ENCODE measurements around the gene DENND6B. TPM values are rescaled to one million over a fixed set of nuclear protein-coding genes. Genes with fewer than 3 reads are reported as not detected.

DENND6B gene
- total and polyA plus RNA-seq, 3 experiments from 2014 or later, result 0.67 to 4.3 (median 3.9) TPM

GRCh38 chr22:50307890-50308596, 18.8 kb downstream of the DENND6B start:
- Histone ChIP-seq H3K9me3 (ENCODE audit: low read length) (no peaks in the 10 kb centered on the region), H3K4me3 (ENCODE audit: low read length) (no peak overlapping the region), H3K27me3 (ENCODE audit: insufficient read depth, low read length, poor library complexity, severe bottlenecking) (peaks cover 9% of the 10 kb centered on the region), H3K4me1 (ENCODE audit: insufficient read depth, low read length) (no peaks in the 10 kb centered on the region), H3K36me3 (ENCODE audit: insufficient read depth, low read length) (no peaks in the 10 kb centered on the region), H3K27ac (ENCODE audit: low read depth, low read length) (no peak overlapping the region)
- no peak for DNase-seq
- no peak overlapping the region for H3K27ac Mint-ChIP-seq
- H3K36me3 Mint-ChIP-seq, result no peaks in the 10 kb centered on the region
- H3K27me3 Mint-ChIP-seq, result peaks cover 12% of the 10 kb centered on the region in 2 donors
- ChIA-PET POLR2A (no interaction called here), CTCF (interaction anchor here (1.3 kb wide), 1 partner anchor 14 kb away, joined by 3 read pairs; no protein-coding TSS in a partner anchor)
- no peaks in the 10 kb centered on the region for H3K9me3 Mint-ChIP-seq
- H3K4me1 Mint-ChIP-seq, result peaks cover 0 to 10% (median 2%) of the 10 kb centered on the region in 3 donors
- peak overlapping the region in 2 of 7 donors; percentile 9 to 29 for H3K4me3 Mint-ChIP-seq

GRCh38 chr22:50306753-50307749, 19.8 kb downstream of the DENND6B start, which contains the start of gene PLXNB2:
Gene PLXNB2 (minus strand): TSS chr22:50307646. CDS start chr22:50290584, 17,062 bp downstream.
- Mint-ChIP-seq H3K4me1 (peaks cover 0 to 10% (median 2%) of the 10 kb centered on the region in 3 donors), H3K27me3 (peaks cover 14 to 19% of the 10 kb centered on the region in 2 donors), H3K27ac (no peak within 1 kb of the TSS), H3K4me3 (peak within 1 kb of the TSS in 3 of 7 donors; percentile 9 to 57 (median 29)), H3K9me3 (no peaks in the 10 kb centered on the region), H3K36me3 (no peaks in the 10 kb centered on the region)
- Histone ChIP-seq H3K27me3 (ENCODE audit: insufficient read depth, low read length, poor library complexity, severe bottlenecking) (peaks cover 9% of the 10 kb centered on the region), H3K36me3 (ENCODE audit: insufficient read depth, low read length) (no peaks in the 10 kb centered on the region), H3K9me3 (ENCODE audit: low read length) (no peaks in the 10 kb centered on the region), H3K4me1 (ENCODE audit: insufficient read depth, low read length) (no peaks in the 10 kb centered on the region), H3K27ac (ENCODE audit: low read depth, low read length) (peak within 1 kb of the TSS; percentile 57), H3K4me3 (ENCODE audit: low read length) (no peak within 1 kb of the TSS)
- DNase-seq, result peak in 1 of 5 donors; percentile 31
- ChIA-PET POLR2A (interaction anchor here (1.3 to 1.4 kb wide), 2 partner anchors 19 to 46 kb away, joined by 3 to 4 read pairs; partner anchors contain the start of gene MAPK12), CTCF (interaction anchor here (1.0 to 2.1 kb wide), 4 partner anchors 9 to 34 kb away, joined by 3 to 6 read pairs (median 4); no protein-coding TSS in a partner anchor)

GRCh38 chr22:50305923-50306566, 20.8 kb downstream of the DENND6B start:
- no peaks in the 10 kb centered on the region for H3K36me3 Mint-ChIP-seq
- Histone ChIP-seq H3K36me3 (ENCODE audit: insufficient read depth, low read length) (no peaks in the 10 kb centered on the region), H3K4me1 (ENCODE audit: insufficient read depth, low read length) (no peaks in the 10 kb centered on the region), H3K27me3 (ENCODE audit: insufficient read depth, low read length, poor library complexity, severe bottlenecking) (peaks cover 9% of the 10 kb centered on the region), H3K9me3 (ENCODE audit: low read length) (no peaks in the 10 kb centered on the region), H3K4me3 (ENCODE audit: low read length) (no peak overlapping the region), H3K27ac (ENCODE audit: low read depth, low read length) (peak overlapping the region; percentile 57)
- ChIA-PET POLR2A (interaction anchor here (1.3 to 1.4 kb wide), 2 partner anchors 20 to 45 kb away, joined by 3 to 4 read pairs; partner anchors contain the start of gene MAPK12), CTCF (interaction anchor here (1.7 to 2.1 kb wide), 2 partner anchors 10 to 35 kb away, joined by 5 to 6 read pairs; no protein-coding TSS in a partner anchor)
- no peaks in the 10 kb centered on the region for H3K9me3 Mint-ChIP-seq
- H3K4me1 Mint-ChIP-seq, result peaks cover 0 to 10% (median 2%) of the 10 kb centered on the region in 3 donors
- H3K27ac Mint-ChIP-seq, result peak overlapping the region in 1 of 8 donors; percentile 63
- H3K27me3 Mint-ChIP-seq, result peaks cover 14 to 19% of the 10 kb centered on the region in 2 donors
- DNase-seq, result no peak
- peak overlapping the region in 4 of 7 donors; percentile 44 to 78 (median 54) for H3K4me3 Mint-ChIP-seq

GRCh38 chr22:50305393-50305922, 21.4 kb downstream of the DENND6B start:
- Histone ChIP-seq H3K27me3 (ENCODE audit: insufficient read depth, low read length, poor library complexity, severe bottlenecking) (peaks cover 9% of the 10 kb centered on the region), H3K36me3 (ENCODE audit: insufficient read depth, low read length) (no peaks in the 10 kb centered on the region), H3K27ac (ENCODE audit: low read depth, low read length) (peak overlapping the region; percentile 57), H3K4me3 (ENCODE audit: low read length) (no peak overlapping the region), H3K9me3 (ENCODE audit: low read length) (no peaks in the 10 kb centered on the region), H3K4me1 (ENCODE audit: insufficient read depth, low read length) (no peaks in the 10 kb centered on the region)
- ChIA-PET CTCF (interaction anchor here (2.1 kb wide), 1 partner anchor 11 kb away, joined by 6 read pairs; no protein-coding TSS in a partner anchor), POLR2A (interaction anchor here (1.3 kb wide), 1 partner anchor 44 kb away, joined by 3 read pairs; the partner anchor contains the start of gene MAPK12)
- H3K9me3 Mint-ChIP-seq, result no peaks in the 10 kb centered on the region
- no peaks in the 10 kb centered on the region for H3K36me3 Mint-ChIP-seq
- peaks cover 14 to 19% of the 10 kb centered on the region in 2 donors for H3K27me3 Mint-ChIP-seq
- H3K27ac Mint-ChIP-seq, result no peak overlapping the region
- peaks cover 0 to 10% (median 2%) of the 10 kb centered on the region in 3 donors for H3K4me1 Mint-ChIP-seq
- no peak for DNase-seq
- H3K4me3 Mint-ChIP-seq, result peak overlapping the region in 1 of 7 donors; percentile 78

- H3K4me1 Mint-ChIP-seq, result peaks cover 0 to 10% (median 2%) of the 10 kb centered on the region in 3 donors
- DNase-seq, result no peak
- H3K36me3 Mint-ChIP-seq, result no peaks in the 10 kb centered on the region
- H3K27me3 Mint-ChIP-seq, result peaks cover 14 to 19% of the 10 kb centered on the region in 2 donors
- peaks cover 9% of the 10 kb centered on the region for H3K27me3 ChIP-seq (ENCODE audit: insufficient read depth, low read length, poor library complexity, severe bottlenecking)
- H3K4me1 ChIP-seq (ENCODE audit: insufficient read depth, low read length), result no peaks in the 10 kb centered on the region
- no peak overlapping the region for H3K27ac ChIP-seq (ENCODE audit: low read depth, low read length)
- H3K4me3 Mint-ChIP-seq, result no peak overlapping the region
- ChIA-PET CTCF (no interaction called here), POLR2A (interaction anchor here (0.5 kb wide), 1 partner anchor 65 kb away, joined by 3 read pairs; no protein-coding TSS in a partner anchor)
- H3K9me3 ChIP-seq (ENCODE audit: low read length), result no peaks in the 10 kb centered on the region
- no peaks in the 10 kb centered on the region for H3K9me3 Mint-ChIP-seq
- no peaks in the 10 kb centered on the region for H3K36me3 ChIP-seq (ENCODE audit: insufficient read depth, low read length)
- peak overlapping the region in 1 of 8 donors; percentile 55 for H3K27ac Mint-ChIP-seq
- no peak overlapping the region for H3K4me3 ChIP-seq (ENCODE audit: low read length)
These were observed 22.1 kb downstream of the DENND6B start for GRCh38 chr22:50304528-50305392.

GRCh38 chr22:50303848-50304527, 22.8 kb downstream of the DENND6B start:
- no peak overlapping the region for H3K4me3 ChIP-seq (ENCODE audit: low read length)
- no peaks in the 10 kb centered on the region for H3K9me3 ChIP-seq (ENCODE audit: low read length)
- H3K36me3 Mint-ChIP-seq, result no peaks in the 10 kb centered on the region
- H3K27ac Mint-ChIP-seq, result peak overlapping the region in 1 of 8 donors; percentile 55
- H3K4me3 Mint-ChIP-seq, result no peak overlapping the region
- DNase-seq, result no peak
- H3K27ac ChIP-seq (ENCODE audit: low read depth, low read length), result no peak overlapping the region
- H3K27me3 ChIP-seq (ENCODE audit: insufficient read depth, low read length, poor library complexity, severe bottlenecking), result peaks cover 9% of the 10 kb centered on the region
- peaks cover 14 to 19% of the 10 kb centered on the region in 2 donors for H3K27me3 Mint-ChIP-seq
- H3K4me1 Mint-ChIP-seq, result peaks cover 0 to 10% (median 2%) of the 10 kb centered on the region in 3 donors
- ChIA-PET CTCF (interaction anchor here (1.1 kb wide), 1 partner anchor 28 kb away, joined by 4 read pairs; no protein-coding TSS in a partner anchor), POLR2A (interaction anchor here (0.5 kb wide), 1 partner anchor 65 kb away, joined by 3 read pairs; no protein-coding TSS in a partner anchor)
- no peaks in the 10 kb centered on the region for H3K9me3 Mint-ChIP-seq
- no peaks in the 10 kb centered on the region for H3K4me1 ChIP-seq (ENCODE audit: insufficient read depth, low read length)
- H3K36me3 ChIP-seq (ENCODE audit: insufficient read depth, low read length), result no peaks in the 10 kb centered on the region
